ENCODE data around the gene BDKRB1.

The BDKRB1 gene

DNA sequence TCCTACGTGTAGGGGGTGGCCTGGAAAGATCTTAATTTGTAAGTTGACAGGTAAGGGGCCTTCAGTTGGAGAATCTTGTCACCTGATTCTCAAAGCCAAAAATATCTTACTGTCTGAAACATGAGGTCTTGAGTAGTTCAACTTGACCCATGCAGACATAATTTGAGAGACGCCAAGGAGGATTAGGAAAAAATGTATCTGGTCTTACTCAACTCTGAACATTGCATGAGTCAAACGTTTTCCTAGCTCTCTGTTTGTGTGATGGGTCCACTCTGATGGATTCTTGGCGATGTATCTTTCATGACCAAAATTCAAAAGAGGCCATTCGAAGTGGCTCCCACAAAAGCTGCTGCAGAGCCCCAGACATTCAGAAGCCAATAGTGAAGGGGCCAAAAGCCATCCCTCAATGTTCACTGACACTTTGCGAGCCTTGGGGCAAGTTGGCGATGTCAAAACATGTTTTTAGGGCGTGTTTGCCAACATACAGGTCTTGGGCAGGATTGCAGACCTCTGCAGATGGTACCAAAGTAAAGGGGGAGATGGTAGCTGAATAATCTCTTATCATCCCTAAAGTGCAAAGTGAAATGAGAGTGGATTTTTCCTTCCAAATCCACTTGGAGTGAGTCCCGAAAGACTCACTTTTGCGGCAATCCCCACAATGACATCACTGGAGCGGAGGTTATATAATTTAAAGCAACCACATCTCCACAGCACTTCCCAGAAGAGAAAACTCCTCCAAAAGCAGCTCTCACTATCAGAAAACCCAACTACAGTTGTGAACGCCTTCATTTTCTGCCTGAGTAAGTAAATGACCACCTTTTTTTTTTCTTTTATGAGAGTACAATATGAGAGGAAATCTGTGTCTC lies at the start of gene BDKRB1:
BDKRB1 (plus strand) TSS at position 710 of the 866 bp plus-strand sequence. CDS start 7,473 bp downstream, outside the sequence.
- DNase-seq (ENCODE audit: low read depth): no peak

DNA sequence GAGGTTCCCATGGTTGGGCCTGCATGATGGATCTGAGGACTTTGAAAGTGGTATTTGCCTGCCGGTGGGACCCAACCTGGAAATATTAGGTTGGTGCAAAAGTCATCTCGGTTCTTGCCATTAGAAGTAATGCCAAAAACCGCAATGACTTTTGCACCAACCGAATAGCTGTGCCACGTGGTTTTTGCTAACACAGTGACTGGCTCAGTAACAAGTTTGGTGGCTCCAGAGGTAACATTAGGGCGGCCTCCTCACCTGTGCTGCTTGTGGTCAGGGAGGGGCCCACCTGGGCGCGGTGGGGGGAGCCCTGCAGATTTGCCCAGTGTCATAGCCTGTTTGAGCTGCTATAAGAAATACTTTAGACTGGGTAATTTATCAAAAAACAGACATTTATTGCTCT lies 49.5 kb upstream of the BDKRB1 start:
- DNase-seq (ENCODE audit: low read depth): no peak

DNA sequence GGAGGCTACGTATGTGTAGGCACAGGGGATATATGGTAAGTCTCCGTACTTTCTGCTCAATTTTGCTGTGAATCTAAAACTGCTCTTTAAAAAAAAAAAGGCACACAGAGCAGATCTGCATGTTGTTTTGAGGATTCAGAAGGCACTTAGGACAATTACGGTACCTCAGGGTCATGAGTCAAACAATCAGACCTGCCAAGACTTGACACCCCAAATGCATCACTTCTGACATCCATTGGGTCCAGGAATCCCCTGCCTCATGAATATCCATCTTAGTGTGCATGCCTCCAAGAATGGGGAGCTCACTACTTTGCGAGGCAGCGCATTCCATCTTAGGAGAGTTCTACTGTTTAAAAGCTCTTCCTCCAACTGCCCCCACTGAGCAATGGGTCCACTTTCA lies 48.3 kb upstream of the BDKRB1 start:
- no peak for DNase-seq (ENCODE audit: low read depth)

DNA sequence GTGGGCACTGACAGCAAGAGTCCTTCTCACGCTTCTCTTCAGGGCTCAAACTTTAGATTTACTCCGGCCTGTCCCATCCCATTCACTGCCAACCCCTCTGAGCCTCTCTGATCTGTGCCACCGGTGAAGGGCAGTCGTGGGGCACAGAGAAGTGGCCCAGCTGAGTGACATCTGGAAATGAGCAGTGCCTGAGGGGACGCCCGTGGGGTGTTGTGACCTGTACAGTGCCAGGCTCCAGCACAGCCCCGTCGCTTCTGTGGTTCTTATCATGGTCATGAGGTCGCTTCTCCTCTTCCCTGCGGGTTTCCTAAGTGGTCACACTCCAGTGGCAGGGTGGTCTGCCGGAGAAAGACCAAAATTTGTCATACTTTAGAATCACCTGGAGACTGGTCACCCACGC lies 47.3 kb upstream of the BDKRB1 start:
- DNase-seq (ENCODE audit: low read depth): no peak

DNA sequence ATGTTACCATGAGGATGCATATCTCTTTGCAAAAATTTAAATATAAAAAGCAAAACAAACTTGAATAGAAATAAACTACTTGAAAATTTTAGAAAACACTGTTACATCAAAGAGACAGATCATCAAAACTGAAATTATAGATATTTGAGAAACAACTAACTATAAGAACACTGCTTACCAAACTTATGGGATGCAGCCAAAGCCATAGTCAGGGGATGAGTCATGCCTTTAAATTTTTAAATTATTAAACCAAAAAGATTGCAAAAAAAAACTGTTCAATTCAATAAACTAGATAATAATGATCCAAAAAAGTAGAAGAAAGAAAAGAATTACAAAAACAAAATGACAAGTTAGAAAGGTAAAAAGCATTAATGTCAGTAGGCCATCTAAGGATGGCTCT lies 43.9 kb upstream of the BDKRB1 start:
- DNase-seq (ENCODE audit: low read depth): no peak

DNA sequence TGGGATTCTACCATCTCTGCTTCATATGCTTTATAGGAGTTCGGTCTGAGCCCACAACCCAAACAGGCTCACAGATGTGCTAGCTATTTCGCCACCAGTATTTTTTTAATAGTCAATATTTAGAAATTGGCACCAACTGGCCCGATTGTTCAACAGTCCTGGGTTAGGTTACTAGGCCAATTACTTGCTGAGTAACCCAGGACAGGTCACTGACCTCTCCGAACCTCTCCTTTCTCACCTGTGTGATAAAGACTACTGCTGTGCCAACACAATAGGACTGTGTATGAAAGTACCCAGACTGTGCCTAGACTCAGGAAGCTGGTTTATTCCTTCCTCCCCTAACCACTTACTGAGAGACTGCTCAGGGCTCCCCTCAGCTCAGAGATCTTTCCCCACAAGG lies 43.1 kb upstream of the BDKRB1 start:
- DNase-seq (ENCODE audit: low read depth): no peak

DNA sequence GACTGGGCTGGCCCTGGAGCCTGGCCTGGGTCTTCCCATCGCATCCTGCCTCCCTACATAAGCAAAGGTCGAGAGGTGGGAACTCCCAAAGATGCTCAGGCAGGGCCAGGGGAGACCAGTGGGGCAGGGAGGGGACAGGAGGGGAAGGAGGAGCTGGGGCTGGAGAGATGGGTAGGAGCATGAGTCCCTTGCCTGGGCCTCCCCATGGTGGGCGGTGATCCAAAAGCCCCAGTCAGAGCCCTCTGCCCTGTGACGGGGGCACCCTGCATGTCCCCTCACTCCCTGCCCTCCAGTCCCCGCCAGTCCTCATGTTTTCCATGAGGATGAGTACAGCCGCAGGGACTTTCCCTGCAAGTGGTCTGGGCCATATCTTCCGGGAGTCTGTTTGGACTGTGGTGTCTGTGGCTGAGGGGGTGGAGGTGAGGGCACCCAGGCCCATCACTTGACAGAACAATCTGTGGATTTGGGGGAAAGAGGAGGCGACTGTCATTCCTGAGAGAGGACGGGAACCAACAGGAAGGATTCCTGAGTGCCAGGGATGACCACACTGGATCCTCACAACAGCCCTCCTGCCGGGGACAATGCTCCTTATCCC lies 42.0 kb upstream of the BDKRB1 start:
- DNase-seq (ENCODE audit: low read depth): no peak

DNA sequence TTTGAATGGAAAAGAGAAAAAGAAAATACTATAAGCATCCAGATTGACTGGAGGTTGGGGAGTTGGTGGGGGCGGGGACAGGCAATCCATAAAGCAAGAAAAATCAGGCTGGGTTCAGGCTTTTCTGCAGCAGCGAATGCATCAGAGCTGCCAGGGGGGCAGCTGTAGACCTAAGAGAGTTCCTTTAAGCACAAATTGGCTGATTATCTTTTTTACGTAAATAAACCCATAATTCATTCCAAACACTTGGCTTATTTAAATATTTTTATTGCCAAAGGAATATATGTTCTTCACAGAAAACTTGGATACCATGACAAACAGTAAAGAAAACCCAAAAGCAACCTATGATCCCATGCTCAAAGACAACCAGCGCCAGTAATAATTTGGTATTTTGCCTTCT lies 41.2 kb upstream of the BDKRB1 start:
- no peak for DNase-seq (ENCODE audit: low read depth)

DNA sequence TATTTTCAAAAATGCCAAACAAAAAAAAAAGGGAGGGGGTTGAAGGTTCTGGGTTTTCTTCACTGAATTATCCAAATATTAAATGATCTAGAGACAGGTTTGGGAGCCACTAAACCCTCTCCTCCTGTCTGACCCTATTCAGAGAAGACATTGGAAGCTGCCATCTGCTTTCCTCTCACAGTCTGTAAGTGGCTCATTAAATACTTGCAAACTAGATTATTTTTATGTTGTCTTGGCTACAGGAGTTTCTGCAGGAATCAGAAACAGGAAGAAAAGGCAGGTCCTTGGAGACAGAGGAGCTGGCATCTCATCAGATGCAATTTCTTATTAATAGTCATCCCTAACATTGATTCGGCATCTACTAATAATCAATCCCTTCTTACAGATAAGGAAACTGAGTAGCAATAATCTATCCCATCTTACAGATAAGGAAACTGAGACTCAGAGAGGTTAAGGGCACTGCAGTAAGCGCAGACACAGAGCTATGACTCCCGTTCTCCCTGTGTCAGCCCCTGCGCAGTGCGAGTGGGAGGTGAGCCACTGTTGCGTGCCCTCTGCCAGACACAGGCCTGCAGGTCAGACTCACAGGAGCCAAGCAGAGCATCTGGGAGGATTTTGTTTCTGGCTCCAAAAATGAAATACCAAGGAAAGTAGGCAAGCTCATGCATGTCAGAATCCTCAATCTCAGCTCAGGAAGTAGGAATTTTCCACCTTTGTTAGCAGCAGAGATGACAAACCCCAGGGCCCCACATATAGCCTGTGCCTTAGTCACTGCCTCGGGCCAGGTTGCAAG lies 40.4 kb upstream of the BDKRB1 start:
- DNase-seq (ENCODE audit: low read depth): no peak

DNA sequence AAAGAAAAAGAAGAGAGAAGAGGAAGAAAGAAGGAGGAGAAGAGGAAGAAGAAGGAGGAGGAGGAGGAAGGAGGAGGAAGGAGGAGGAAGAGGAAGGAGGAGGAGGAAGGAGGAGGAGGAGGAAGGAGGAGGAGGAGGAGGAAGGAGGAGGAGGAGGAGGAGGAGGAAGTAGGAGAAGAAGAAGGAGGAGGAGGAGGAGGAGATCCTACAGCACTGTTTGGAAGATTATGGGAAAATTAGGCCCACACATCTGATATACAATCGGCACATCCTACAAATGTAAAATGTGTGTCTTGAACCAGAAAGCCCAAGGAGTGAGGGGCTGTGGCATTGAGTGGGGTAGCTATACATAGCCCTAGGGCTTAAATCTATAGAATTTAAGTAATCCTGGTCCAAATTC lies 39.4 kb upstream of the BDKRB1 start:
- DNase-seq (ENCODE audit: low read depth): no peak

DNA sequence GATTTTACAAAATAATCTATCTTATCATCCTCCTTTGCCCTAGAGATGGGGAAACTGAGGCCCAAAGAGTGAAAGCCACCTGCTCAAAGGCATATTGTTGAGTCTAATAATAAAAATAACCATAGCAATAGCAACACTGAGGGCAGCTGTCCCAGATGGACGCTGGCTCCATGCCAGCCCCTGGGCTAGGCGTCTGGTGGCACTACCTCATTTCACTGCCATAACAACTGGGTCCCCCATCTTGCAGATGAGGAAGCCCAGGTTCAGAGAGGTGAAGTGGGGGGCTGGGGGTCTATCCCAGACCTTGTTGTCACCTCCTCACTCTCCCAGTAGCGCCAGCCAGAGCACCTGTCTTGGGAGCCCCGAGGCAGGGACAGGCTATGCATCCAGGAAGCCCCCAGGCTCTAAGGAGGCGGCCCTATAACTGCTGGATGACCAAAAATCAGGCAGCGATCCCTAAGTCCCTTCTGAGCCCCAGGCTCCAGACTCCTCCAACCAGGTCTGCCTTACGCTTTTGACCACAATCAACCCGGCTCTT lies 38.6 kb upstream of the BDKRB1 start:
- no peak for DNase-seq (ENCODE audit: low read depth)

DNA sequence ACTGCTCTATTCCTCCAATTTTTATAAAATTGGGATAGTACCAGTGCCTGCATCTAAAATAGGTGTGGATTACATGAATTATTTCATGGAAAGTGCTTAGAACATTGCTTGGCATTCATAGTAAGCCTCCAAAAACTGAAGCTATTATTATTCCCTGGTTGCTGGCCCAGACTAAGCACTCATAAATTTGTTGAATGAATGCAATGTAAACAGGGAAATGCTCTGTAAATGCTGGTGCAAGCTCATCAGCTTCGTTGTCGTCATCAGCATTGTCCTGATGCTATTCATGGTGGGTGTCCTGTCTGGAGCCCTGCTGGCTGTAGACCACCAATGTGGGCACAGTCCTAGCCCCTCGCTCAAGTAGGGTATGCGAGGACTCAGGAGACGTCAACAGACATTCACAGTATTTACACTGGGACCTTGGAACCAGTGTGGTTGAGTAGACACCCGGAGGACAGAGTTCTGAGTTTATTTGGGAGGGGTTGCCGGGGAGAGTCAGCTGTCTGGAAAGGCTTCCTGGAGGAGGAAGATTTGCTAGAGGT lies 34.8 kb upstream of the BDKRB1 start:
- DNase-seq (ENCODE audit: low read depth): no peak

DNA sequence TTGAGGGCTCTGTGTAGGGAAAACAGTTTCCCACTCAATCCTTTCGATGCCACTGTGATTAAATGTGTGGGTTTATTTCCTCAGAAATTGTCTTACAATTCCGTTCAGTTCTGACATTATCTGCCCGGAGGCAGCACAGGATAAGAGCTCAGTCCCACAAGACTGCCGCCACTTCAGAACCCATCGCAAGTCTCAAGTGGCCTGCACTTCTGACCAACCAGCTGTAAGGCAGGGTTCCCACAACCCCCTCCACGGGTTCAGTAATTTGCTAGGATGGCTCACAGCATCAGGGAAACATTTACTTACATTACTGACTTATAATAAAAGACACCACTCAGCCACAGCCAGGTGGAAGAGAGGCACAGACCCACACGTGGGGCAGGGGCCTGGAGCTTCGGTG lies 34.2 kb upstream of the BDKRB1 start:
- no peak for DNase-seq (ENCODE audit: low read depth)

DNA sequence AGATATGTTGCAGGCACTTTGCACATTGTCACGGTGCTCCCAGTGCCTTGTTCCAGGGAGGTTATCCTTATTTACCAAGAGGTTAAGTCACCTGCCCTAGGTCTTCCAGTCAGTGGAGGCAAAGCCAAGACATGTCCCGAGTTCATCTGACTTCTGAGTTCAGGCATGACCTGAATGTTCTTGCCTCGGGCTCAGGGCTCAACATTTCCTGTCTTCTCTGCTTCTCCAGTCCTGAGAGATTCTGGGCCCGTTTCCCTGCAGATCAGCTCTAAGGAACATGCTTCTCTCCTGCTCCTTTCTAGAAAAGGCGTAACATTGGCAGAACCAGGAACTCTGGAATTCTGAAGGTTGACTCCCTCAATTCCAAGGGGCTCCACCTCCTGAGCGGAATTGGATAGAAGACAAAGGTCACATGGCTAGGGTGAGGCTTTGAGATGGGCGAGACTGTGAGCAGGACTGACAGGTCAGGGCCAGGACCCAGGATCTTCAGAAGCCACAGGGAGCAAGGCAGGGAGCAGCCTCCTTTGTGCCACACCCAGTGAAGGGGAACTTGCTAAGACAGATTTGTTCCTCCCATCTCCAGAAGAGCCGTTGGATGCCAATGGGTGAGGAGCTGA lies 31.4 kb upstream of the BDKRB1 start:
- no peak for DNase-seq (ENCODE audit: low read depth)

DNA sequence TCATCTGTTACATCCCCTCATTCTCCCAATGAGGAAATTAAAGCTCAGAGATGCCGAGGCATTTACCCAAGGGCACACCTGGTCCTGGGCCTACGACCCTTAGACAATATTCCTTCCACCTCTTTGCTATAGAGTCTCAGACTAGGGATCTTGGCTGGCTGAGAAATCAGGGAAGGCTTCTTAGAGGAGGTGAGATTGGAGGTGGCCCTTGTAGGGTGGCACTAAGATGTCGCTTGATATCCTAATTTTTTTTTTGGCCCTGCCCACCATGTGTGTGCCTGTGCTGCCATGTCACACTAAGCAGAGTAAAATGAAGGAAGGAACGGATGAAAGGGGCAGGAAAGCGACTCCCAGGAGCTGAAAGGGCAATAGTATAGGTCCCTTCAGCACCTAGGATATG lies 30.8 kb upstream of the BDKRB1 start:
- no peak for DNase-seq (ENCODE audit: low read depth)

DNA sequence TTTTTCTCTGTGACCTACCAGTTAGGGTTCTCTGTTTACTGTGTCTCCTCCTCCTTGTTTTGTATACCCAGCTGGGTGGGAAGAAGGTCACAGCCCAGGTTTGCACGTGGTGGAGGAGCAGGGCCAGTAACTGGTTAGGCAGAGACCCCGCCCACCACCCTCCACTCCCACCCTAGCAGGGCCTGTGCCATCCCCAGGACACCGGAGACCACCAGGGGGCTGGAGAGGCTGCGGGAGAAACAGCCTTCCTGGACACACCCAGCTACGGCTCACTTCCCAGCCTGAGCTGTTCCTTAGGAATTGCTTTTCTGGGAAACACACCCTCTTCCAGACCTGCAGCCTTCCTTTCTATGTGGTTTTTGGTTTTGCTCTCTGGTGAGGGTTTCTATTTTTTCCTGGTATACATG lies 30.3 kb upstream of the BDKRB1 start:
- no peak for DNase-seq (ENCODE audit: low read depth)

DNA sequence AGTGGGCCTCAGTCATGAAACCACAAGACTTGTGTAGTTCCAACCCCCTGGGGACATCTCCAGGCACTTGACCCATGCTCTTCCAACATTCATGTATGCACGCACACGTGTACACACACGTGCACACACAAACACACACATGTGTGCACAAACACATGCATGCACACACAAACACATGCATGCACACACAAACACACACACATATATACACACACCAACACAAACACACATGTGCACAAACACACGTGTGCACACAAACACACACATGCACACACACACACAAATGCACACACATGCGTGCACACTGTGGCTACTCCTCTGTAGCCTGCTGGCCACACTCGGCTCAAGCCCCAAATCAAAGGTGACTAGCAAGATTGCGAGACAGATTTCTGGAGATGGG lies 28.6 kb upstream of the BDKRB1 start:
- no peak for DNase-seq (ENCODE audit: low read depth)

DNA sequence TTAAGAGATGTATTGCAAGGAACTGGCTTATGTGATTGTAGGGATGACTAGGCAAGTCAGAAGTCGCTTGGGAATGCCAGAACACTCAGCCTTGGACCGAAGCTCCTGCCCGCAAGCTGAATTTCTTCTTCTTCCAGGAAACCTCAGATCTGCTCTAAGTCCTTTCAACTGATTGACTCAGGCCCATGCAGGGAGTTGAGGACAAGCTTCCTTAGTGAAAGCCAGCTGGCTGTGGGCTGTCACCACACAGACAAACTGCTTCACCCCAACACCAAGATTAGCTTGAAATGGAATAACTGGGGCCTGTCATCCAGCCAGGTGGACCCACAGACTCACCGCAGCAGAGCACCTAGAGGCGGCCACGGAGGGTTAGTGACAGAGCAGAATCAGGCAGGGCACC lies 26.7 kb upstream of the BDKRB1 start:
- DNase-seq (ENCODE audit: low read depth): no peak

DNA sequence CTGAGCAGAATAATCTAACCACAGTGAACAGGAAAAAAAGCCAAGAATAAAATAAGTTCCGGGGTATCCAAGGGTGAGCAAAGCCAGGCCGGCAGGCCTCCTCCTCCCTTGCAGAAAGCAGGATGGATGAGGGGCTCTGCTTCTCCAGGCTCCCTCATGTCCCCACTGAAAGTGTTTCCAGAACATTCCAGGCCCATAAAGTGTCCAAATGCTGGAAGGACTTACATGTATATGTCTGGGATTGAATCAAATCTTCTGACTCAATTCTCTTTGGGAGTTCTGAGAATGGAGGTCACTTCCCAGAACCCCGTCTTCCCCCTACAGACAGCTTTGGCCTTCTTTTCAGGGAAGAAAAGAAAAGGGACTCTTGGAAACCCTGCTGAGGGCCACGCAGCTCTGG lies 25.0 kb upstream of the BDKRB1 start:
- no peak for DNase-seq (ENCODE audit: low read depth)

DNA sequence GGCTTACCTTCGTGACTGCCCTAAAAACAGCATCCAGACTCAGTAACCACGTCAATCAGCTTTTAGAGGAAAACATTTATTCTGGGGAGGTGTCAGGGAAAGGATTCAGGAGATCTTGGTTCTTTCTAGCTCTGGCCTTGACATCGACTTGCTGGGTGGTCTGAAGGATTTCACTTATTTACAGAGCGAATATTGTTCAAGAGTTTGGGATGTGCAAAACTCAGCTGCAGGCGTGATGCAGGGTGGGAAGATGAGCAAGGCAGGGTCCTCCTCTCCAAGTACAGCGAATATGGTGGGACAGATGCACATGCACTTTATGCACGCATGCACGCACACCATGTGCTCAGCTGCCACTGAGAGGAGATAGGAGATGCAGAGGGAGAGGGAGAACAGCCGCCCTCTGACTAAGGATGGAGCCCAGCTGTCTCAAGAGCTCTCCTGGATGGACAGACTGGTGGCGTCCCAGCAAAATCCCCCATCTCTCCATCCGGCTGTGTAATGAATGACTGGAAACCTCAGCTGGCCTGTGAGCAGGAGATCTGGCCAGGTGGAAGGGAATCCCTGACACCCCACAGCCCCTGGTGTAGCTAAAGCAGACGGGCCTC lies 24.4 kb upstream of the BDKRB1 start:
- no peak for DNase-seq (ENCODE audit: low read depth)

DNA sequence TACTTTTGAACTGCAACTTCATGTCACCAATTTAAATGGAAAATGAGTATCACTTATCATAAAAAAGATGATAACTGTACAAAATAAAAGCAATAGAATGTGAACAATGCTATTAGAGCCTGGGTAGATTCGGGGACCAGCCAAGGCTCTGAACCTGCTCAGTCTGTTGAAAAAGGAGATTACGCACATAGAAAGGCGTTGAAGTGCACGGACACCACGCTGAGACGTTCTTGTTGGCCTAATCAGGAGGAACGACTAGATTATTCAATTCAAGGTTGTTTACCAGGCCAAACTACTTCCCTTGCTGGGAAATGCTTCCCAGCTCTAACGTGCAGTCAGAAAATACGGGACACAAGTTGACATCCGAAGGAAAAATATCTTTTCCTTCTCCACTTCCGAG lies 23.5 kb upstream of the BDKRB1 start:
- no peak for DNase-seq (ENCODE audit: low read depth)

DNA sequence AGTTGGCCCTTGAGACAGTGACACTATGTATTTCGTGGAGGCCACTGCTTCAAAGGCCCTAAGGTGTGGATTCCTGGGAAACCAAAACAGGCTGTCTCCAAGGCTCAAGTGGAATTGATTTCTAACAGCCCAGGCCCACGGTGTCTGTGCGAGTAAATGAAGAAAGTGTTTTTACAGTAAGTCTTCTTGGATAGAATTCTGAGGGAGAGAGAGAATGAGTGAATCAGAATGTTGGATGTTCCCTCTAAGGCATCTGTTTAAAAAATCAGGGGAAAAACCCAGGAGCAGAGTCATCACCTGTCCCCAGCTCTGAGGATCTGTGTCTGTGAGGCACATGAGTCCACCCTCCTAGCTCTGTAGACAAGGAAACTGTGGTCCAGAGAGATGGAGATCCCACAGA lies 22.3 kb upstream of the BDKRB1 start:
- no peak for DNase-seq (ENCODE audit: low read depth)
